SW 1271 (cell line): ENCODE results near the gene TBCD.
"Not testable (repeated sequence)": the region's sequence is repeated elsewhere in the genome, so short reads cannot be mapped to it uniquely, and the experiment has no call there.

Experiments used
- DNase-seq, 2 experiments: peaks; one replicate each; lab custom pipeline; 2025; lab: John Stamatoyannopoulos, UW

The TBCD gene

GRCh38 chr17:82767041-82767754 is 15.3 kb downstream of the TBCD start:
- peak in 1 of 2 experiments; percentile 10 for DNase-seq

GRCh38 chr17:82769041-82769440 is 17.2 kb downstream of the TBCD start:
- DNase-seq = no peak

DNA sequence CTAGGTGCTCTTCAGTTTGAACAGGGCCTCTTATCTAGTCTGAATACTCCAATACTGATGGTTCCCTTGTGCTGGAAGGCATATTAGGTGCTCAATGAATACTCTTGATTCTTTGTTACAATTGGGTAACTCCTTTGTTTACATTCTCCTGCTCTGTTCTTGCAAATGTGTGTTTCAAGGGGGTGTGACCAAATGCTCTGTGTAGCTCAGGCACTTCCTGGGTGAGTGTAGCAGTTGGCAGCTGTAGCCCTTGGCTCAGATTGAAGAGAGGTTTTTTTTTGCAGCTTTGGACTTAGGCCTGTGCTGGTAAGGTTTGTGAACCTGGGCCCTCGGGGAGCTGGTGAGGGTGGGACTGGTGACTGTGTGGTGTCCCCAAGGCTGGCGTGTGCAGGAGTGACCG is 20.2 kb downstream of the TBCD start:
- peak in 1 of 2 experiments; percentile 31 for DNase-seq

- DNase-seq = not testable (repeated sequence)
These were observed 22.6 kb downstream of the TBCD start for GRCh38 chr17:82774456-82774855.

DNA sequence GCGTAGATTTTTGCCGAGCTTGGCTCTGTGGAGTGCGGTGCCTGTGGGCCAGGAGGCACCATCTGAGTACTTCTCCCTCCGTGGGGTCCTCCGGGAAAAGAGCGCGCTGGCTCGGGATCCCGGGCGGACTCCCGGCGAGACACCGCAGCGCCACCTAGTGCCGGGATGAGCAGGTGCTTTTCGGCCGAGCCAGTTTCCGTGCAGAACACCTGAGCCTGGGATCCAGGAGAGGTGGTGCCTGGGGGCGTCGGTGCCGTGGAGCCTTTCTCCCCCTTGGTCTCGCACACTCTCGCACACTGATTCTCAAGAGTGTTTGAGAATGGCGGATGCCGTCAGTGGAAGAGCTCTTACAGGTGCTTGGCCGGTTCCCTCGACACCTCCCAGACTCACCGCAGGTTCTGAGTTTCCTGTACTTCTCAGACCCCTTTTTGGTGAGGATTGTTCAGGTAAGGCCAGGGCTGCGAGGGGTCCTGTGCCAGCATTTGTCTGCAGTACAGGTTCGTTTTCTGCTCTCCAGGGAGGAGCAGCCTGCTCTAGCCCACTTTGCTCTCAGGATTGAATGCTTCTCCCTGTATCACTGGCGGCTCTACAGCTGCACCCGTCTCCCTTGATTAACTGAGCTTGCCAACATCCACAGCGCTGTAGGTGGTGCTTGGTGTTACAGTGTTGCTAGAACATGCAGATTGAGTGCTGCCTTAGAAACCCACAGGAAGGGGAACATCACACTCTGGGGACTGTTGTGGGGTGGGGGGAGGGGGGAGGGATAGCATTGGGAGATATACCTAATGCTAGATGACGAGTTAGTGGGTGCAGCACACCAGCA is 23.3 kb downstream of the TBCD start:
- no peak for DNase-seq

- DNase-seq = no peak
These were observed 24.6 kb downstream of the TBCD start for GRCh38 chr17:82776454-82776853.

- DNase-seq = not testable (repeated sequence)
These were observed 26.0 kb downstream of the TBCD start for GRCh38 chr17:82777778-82778375.

DNA sequence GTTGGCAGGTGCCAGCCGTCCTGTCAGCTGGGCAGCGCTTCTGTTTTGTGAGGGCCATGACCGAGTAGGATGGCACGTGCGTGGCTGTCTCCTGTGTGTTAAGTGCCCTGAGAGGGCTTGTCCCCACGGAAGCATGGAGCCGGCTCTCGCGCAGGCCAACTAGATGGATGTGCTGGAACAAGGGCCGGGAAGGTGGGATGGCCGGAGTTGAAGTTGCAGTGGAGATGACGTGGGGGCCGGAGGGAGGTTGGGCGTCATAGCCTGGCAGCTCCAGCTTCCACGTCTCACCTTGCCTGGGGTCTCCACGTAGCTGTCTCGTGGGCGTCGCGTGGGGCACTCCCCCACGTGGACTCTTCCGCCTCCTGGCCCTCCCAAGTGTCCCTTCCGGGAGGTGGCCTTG is 27.7 kb downstream of the TBCD start:
- DNase-seq = no peak

GRCh38 chr17:82780195-82780594 is 28.3 kb downstream of the TBCD start:
- no peak for DNase-seq

DNA sequence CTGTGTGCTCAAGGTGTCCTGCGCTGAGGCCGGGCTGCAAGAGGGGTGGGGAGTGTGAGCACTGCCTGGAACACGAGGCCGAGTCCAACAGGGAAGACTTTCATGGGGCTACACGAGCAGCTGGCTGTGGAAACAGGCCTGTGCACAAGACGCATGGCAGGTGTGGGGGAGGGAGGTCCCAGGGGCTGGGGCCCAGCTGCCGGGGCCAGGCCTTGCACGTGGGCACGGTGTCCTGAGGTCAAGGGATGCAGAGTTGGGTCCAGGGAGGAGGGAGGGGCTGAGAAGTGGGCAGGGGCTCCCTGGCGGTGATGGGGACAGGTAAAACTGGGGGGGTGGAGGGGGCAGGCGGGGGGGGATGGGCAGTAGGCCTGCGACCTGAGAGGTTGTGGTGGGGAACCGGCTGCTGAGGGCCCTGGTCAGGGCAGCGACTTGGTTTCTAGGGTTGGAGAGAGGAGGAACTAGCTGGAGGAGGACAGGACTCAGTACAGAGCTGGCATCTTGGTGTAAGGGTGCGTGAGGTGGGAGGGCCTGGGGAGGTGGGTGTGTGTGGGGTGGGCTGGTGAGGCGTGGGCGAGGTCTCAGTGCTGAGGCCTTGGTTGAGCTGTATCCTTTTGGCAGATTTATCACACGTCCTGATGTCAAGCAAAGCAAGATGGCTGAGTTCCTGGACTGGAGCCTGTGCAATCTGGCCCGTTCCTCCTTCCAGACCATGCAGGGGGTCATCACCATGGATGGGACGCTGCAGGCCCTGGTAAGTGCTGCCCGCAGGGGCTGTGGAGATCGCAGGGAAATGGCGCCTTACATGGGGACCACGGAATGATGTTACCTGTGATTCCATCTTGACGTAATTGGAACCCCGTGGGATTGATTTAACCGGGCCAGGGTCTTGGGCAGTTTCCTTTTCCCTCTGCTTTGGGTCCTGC is 29.4 kb downstream of the TBCD start:
- no peak for DNase-seq

DNA sequence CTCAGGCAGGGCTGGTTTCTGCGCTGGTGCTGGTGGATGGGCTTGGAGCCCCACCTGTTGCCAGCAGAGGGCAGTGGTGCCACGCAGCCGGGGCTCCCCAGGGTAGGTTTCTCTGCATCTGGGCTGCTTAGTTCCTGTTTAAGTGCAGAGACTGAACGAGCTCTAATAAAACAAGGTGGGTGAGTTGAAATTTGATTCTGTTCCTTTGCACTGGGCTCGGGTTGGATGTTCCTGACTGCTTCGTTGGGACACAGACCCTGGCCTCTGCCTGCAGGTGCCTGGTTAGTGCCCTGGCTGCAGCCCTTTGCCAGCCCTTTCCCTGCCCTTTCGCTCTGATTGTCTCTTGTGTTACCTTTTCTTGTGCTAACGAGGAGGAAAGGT is 30.0 kb downstream of the TBCD start:
- peak; percentile 30 to 35 for DNase-seq

DNA sequence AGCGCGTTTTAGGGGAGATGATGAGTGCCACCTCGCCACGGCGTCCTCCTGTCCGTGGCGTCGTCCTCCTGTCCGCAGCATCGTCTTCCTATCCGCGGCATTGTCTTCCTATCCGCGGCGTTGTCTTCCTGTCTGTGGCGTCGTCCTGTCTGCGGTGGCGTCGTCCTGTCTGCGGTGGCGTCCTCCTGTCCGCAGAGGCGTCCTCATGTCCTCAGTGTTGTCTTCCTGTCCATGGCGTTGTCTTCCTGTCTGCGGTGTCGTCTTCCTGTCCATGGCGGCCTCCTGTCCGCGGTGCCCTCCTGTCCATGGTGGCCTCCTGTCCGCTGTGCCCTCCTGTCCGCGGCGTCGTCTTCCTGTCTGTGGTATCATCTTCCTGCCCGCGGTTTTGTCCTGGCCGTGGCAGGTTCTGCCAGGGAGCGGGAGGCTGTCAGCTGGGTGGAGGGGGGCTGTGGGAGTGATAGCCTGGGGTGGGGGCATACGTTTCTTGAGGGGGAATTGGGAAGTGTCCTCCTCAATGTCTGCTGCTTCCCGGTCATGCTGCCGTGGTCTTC is 30.9 kb downstream of the TBCD start:
- DNase-seq = no peak

GRCh38 chr17:82783498-82783897 is 31.6 kb downstream of the TBCD start:
- DNase-seq = no peak

DNA sequence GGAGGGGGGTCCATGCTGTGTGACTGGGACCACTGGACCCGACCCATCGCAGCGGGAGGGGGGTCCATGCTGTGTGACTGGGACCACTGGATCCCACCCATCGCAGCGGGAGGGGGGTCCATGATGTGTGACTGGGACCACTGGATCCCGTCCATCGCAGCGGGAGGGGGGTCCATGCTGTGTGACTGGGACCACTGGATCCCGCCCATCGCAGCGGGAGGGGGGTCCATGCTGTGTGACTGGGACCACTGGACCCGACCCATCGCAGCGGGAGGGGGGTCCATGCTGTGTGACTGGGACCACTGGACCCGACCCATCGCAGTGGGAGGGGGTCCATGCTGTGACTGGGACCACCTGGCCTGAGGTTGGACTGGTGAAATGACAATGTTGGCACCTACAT is 33.7 kb downstream of the TBCD start:
- DNase-seq = not testable (repeated sequence)

DNA sequence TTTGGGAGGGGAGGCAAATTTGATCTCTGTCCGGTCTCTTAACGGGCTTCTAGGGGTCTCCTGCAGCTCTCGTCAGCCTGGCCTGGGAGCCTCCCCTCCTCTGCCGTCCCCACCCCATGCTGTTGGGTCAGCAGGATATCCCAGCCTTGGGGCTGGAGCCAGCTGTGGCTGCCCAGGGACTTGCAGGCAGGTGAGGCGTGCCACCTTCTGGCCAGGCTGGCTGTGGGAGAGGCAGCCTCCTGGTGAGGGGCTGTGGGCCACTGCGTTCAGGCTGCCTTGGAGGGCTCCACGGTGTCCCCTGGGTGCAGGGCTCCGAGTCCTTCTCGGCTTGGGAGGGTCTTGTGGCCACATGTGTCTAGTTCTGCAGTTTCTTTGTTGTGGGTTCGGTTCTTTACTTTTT is 34.6 kb downstream of the TBCD start:
- DNase-seq = no peak

DNA sequence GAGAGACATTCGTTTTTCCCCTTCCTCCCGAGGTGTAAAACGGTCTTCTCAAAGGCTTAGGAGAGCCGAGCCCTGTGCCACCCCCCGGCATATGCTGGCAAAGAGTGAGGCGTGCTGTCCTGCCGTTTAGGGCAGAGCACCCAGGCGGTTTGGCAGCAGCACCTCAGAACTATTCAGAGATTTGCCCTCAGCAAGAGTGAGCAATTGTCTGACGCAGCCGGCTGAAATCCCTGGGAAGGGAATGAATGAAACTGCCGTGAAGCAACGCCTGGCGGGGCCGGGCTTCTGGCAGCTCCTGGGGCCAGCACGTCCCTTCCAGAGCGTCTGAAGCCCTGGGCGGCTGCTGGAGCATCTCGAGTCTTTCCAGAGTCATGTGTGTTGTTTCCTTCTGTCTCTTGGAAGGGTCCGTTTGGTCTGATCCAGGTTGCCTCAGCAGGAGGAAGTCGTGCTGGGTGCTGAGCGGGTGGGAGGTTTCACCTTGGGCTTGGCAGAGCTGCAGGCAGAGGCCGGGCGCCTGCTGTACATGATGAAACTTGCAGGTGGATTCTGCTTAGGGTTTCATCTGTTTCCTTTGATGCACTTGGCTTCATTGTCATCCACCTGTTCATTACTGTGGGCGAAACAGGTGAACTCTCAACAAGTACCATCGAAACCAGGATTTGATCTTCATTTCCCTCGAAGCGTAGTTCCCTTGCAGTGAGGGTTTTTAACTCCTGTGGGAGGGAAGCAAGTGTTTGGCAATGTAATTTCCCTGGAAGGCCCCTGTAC is 35.4 kb downstream of the TBCD start:
- no peak for DNase-seq

GRCh38 chr17:82788206-82789001 is 36.5 kb downstream of the TBCD start:
- DNase-seq = no peak

DNA sequence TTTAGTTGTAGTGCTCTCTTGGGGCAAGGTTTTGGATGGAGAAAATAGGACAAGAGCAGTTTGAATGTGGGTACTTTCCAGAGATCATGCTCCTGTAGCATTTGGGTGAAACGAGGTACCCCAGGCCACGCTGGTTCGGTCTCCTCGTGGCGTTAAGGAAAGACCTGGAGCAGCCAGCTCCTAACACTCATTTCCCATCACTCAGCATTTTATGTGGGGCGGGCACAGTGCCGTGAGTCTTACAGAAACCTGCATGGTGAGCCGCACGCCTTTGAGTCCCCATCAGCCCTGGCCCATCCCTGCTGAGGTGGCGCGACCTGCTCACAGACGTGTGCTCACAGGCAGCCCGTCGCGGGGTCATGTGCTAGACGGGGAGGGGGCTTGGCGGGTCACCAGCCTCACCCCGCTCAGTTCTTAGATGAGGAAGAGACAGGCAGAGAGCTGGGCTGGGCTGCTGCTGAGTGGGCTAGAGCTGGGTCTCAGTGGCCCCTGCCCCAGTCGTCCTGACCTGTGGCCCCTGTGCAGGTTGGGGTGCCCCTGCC is 37.3 kb downstream of the TBCD start:
- DNase-seq = no peak

GRCh38 chr17:82789806-82790205 is 37.9 kb downstream of the TBCD start:
- no peak for DNase-seq

DNA sequence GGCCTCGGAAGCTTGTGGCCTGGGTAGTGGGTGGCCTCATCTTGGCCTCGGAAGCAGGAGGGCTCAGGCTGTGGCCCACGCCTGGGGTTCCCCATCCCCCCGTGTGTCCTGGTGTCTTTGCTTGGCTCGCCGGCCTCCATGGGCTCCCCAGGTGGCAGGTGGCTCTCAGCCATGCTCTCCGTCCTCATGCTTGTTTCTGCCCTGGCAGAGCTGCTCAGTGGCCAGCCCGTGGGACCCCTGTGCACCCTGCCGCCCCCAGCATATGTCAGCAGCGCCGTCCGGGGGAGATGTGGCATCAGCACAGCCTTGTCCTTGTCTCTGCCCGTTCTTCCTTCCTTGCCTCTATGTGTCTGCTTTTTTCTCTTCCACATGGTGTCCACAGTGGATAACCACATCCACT is 38.5 kb downstream of the TBCD start:
- no peak for DNase-seq
